WTC11 (cell line): Measurements from ENCODE around the gene ABCA12. TPM values are rescaled to one million over a fixed set of nuclear protein-coding genes. Genes with fewer than 3 reads are reported as not detected.

Source experiments
- ATAC-seq: fragments of 200-7000 bp; cut with Tn5 transposase; 2 replicates; pipeline ENCODE4 v1.10.0; 2021; ENCODE audit warnings: mild to moderate bottlenecking, moderate library complexity
- CTCF ChIA-PET: fragments of 300-600 bp; sonication (Branson Sonifier 250); formaldehyde crosslinking; loops from one replicate; lab custom pipeline; 2021; ENCODE audit warnings: antibody characterized with exemption; lab: Charles Lee
- POLR2A ChIA-PET: fragments of 350-600 bp; sonication (Branson Sonifier 250); formaldehyde crosslinking; loops from one replicate; lab custom pipeline; 2021; ENCODE audit warnings: antibody characterized with exemption; lab: Charles Lee
- DNase-seq: peaks from one replicate; pipeline ENCODE4 v3.0.0; 2021; ENCODE audit warnings: low spot score
- H3K27ac Mint-ChIP-seq: 2 replicates; pipeline ENCODE4 v1.8.0; 2021; ENCODE audit warnings: mixed read lengths
- H3K27me3 Mint-ChIP-seq: 2 replicates; pipeline ENCODE4 v1.8.0; 2021; ENCODE audit warnings: low read depth, mild to moderate bottlenecking, moderate library complexity, mixed read lengths
- H3K36me3 Mint-ChIP-seq: 2 replicates; pipeline ENCODE4 v1.8.0; 2021; ENCODE audit warnings: mixed read lengths
- H3K4me1 Mint-ChIP-seq: 2 replicates; pipeline ENCODE4 v1.8.0; 2022; ENCODE audit warnings: mixed read lengths
- H3K4me3 Mint-ChIP-seq: 2 replicates; pipeline ENCODE4 v1.8.0; 2021; ENCODE audit warnings: mild to moderate bottlenecking, moderate library complexity, mixed read lengths
- H3K9me3 Mint-ChIP-seq: 2 replicates; pipeline ENCODE4 v1.8.0; 2021; ENCODE audit warnings: mixed read lengths
- CBFB ChIP-seq: sonication (generic); formaldehyde crosslinking; IDR thresholded peaks from 2 replicates; pipeline ENCODE4 v1.8.1; 2022; ENCODE audit warnings: mild to moderate bottlenecking, low read depth, missing genetic modification reagents
- EMX1 ChIP-seq: fragments of 250-450 bp; sonication (Bioruptor Pico); IDR thresholded peaks from 2 replicates; pipeline ENCODE4 v1.8.0; 2021; ENCODE audit warnings: mild to moderate bottlenecking
- FOXK1 ChIP-seq: sonication (generic); formaldehyde crosslinking; IDR thresholded peaks from 2 replicates; pipeline ENCODE4 v1.8.0; 2022; ENCODE audit warnings: mild to moderate bottlenecking, moderate library complexity, missing genetic modification reagents
- OVOL2 ChIP-seq: fragments of 250-450 bp; sonication (Bioruptor Pico); IDR thresholded peaks from 2 replicates; pipeline ENCODE4 v1.9.0; 2021; ENCODE audit warnings: mild to moderate bottlenecking, borderline replicate concordance
- SP1 ChIP-seq: sonication (generic); formaldehyde crosslinking; conservative IDR thresholded peaks from 2 replicates; pipeline ENCODE4 v1.8.1; 2022; ENCODE audit warnings: missing genetic modification reagents
- TCF7 ChIP-seq: sonication (generic); formaldehyde crosslinking; IDR thresholded peaks from 2 replicates; pipeline ENCODE4 v1.8.0; 2022; ENCODE audit warnings: mild to moderate bottlenecking, low read depth, missing genetic modification reagents, moderate library complexity
- TEAD4 ChIP-seq: sonication (generic); formaldehyde crosslinking; IDR thresholded peaks from 2 replicates; pipeline ENCODE4 v1.8.0; 2022; ENCODE audit warnings: mild to moderate bottlenecking, missing genetic modification reagents
- total RNA-seq: library from RNA; stranded (reverse); gene quantifications from 3 replicates; pipeline ENCODE4 v1.2.3, GENCODE V29; 2021
- TF ChIP-seq, protein P1 (sequence below): fragments of 250-450 bp; sonication (Bioruptor Pico); conservative IDR thresholded peaks from 2 replicates; pipeline ENCODE4 v1.9.0; 2021; ENCODE audit warnings: mild to moderate bottlenecking
- TF ChIP-seq, protein P2 (sequence below): sonication (generic); formaldehyde crosslinking; IDR thresholded peaks from 2 replicates; pipeline ENCODE4 v1.8.1; 2023; ENCODE audit warnings: mild to moderate bottlenecking, missing genetic modification reagents
- TF ChIP-seq, protein P3 (sequence below): fragments of 250-450 bp; sonication (Bioruptor Pico); IDR thresholded peaks from 2 replicates; pipeline ENCODE4 v2.1.2; 2022; ENCODE audit warnings: mild to moderate bottlenecking, moderate library complexity
- TF ChIP-seq, protein P4 (sequence below): sonication (generic); formaldehyde crosslinking; IDR thresholded peaks from 2 replicates; pipeline ENCODE4 v1.8.0; 2022; ENCODE audit warnings: missing genetic modification reagents
- TF ChIP-seq, protein P5 (sequence below): sonication (generic); formaldehyde crosslinking; conservative IDR thresholded peaks from 2 replicates; pipeline ENCODE4 v1.8.1; 2022; ENCODE audit warnings: mild to moderate bottlenecking, missing genetic modification reagents
- TF ChIP-seq, protein P6 (sequence below): sonication (generic); formaldehyde crosslinking; IDR thresholded peaks from 2 replicates; pipeline ENCODE4 v1.8.1; 2023; ENCODE audit warnings: mild to moderate bottlenecking, missing genetic modification reagents, moderate library complexity
- TF ChIP-seq, protein P7 (sequence below): sonication (generic); formaldehyde crosslinking; IDR thresholded peaks from 2 replicates; pipeline ENCODE4 v1.8.0; 2022; ENCODE audit warnings: mild to moderate bottlenecking, missing genetic modification reagents
- TF ChIP-seq, protein P8 (sequence below): sonication (generic); formaldehyde crosslinking; IDR thresholded peaks from 2 replicates; pipeline ENCODE4 v1.8.1; 2023; ENCODE audit warnings: mild to moderate bottlenecking, missing genetic modification reagents, borderline replicate concordance
- TF ChIP-seq, protein P9 (sequence below): fragments of 250-450 bp; sonication (Bioruptor Pico); IDR thresholded peaks from 2 replicates; pipeline ENCODE4 v1.8.0; 2021; ENCODE audit warnings: mild to moderate bottlenecking

The ABCA12 gene
- total RNA-seq, 1 experiment from 2014 or later, result 0.04 TPM

DNA sequence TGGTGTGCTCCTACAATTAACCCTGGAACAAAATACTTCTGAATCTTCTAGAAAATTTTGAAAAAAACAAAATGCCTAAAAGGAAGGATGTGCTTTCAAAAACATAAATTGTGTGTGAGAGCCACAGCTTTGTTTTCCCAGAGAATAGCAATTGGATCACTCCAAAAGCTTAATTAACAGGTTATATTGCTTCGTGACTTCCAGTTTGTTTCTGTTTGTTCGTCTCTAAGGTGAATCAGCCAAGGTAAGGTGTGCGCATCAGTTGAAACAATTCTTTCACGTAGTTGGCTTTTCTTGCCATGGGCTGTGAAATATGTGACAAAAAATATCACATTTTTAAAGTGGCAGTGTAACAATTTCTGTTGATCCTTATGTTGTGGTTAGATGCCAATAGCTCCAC is 238.7 kb downstream of the ABCA12 start (continued):
- TF ChIP-seq, protein P1, sequence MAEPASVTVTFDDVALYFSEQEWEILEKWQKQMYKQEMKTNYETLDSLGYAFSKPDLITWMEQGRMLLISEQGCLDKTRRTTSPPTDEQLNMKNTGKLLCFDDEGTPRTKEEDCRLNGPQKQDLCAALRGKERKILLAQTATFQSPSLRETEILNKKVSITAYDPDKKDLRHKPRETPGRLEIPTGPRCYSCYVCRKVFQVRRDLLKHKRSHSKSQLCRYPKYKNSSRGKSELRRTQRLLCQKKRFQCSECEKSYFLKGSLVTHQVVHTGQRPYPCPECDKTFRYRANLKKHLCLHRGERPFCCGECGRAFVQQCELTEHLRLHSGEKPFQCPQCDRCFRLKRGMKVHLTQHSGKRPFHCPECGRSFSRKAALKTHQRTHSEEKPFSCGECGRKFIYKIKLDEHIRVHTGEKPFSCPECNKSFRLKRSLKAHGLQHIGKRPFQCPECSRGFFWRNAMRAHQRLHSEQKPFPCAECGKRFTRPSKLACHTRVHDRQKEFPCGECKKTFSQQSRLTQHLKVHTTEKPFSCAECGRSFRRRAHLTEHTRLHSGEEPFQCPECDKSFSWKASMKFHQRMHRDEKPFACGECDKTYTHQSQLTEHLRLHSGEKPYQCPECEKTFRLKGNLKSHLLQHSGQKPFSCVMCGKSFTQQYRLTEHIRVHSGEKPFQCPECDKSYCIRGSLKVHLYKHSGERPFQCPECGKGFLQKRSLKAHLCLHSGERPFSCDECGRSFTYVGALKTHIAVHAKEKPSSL (CRISPR knock-in tag), result no peak
- TF ChIP-seq SP1 (no peak), TEAD4 (CRISPR knock-in tag) (no peak), OVOL2 (CRISPR knock-in tag) (no peak)
- TF ChIP-seq, protein P2, sequence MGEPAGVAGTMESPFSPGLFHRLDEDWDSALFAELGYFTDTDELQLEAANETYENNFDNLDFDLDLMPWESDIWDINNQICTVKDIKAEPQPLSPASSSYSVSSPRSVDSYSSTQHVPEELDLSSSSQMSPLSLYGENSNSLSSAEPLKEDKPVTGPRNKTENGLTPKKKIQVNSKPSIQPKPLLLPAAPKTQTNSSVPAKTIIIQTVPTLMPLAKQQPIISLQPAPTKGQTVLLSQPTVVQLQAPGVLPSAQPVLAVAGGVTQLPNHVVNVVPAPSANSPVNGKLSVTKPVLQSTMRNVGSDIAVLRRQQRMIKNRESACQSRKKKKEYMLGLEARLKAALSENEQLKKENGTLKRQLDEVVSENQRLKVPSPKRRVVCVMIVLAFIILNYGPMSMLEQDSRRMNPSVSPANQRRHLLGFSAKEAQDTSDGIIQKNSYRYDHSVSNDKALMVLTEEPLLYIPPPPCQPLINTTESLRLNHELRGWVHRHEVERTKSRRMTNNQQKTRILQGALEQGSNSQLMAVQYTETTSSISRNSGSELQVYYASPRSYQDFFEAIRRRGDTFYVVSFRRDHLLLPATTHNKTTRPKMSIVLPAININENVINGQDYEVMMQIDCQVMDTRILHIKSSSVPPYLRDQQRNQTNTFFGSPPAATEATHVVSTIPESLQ (CRISPR knock-in tag), result no peak
- TF ChIP-seq, protein P3, sequence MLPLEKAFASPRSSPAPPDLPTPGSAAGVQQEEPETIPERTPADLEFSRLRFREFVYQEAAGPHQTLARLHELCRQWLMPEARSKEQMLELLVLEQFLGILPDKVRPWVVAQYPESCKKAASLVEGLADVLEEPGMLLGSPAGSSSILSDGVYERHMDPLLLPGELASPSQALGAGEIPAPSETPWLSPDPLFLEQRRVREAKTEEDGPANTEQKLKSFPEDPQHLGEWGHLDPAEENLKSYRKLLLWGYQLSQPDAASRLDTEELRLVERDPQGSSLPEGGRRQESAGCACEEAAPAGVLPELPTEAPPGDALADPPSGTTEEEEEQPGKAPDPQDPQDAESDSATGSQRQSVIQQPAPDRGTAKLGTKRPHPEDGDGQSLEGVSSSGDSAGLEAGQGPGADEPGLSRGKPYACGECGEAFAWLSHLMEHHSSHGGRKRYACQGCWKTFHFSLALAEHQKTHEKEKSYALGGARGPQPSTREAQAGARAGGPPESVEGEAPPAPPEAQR (CRISPR knock-in tag), result no peak
- TF ChIP-seq, protein P4, sequence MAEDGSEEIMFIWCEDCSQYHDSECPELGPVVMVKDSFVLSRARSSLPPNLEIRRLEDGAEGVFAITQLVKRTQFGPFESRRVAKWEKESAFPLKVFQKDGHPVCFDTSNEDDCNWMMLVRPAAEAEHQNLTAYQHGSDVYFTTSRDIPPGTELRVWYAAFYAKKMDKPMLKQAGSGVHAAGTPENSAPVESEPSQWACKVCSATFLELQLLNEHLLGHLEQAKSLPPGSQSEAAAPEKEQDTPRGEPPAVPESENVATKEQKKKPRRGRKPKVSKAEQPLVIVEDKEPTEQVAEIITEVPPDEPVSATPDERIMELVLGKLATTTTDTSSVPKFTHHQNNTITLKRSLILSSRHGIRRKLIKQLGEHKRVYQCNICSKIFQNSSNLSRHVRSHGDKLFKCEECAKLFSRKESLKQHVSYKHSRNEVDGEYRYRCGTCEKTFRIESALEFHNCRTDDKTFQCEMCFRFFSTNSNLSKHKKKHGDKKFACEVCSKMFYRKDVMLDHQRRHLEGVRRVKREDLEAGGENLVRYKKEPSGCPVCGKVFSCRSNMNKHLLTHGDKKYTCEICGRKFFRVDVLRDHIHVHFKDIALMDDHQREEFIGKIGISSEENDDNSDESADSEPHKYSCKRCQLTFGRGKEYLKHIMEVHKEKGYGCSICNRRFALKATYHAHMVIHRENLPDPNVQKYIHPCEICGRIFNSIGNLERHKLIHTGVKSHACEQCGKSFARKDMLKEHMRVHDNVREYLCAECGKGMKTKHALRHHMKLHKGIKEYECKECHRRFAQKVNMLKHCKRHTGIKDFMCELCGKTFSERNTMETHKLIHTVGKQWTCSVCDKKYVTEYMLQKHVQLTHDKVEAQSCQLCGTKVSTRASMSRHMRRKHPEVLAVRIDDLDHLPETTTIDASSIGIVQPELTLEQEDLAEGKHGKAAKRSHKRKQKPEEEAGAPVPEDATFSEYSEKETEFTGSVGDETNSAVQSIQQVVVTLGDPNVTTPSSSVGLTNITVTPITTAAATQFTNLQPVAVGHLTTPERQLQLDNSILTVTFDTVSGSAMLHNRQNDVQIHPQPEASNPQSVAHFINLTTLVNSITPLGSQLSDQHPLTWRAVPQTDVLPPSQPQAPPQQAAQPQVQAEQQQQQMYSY, result no peak
- TF ChIP-seq, protein P5, sequence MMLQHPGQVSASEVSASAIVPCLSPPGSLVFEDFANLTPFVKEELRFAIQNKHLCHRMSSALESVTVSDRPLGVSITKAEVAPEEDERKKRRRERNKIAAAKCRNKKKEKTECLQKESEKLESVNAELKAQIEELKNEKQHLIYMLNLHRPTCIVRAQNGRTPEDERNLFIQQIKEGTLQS, result no peak
- TF ChIP-seq, all 79 proteins: peak for 0

DNA sequence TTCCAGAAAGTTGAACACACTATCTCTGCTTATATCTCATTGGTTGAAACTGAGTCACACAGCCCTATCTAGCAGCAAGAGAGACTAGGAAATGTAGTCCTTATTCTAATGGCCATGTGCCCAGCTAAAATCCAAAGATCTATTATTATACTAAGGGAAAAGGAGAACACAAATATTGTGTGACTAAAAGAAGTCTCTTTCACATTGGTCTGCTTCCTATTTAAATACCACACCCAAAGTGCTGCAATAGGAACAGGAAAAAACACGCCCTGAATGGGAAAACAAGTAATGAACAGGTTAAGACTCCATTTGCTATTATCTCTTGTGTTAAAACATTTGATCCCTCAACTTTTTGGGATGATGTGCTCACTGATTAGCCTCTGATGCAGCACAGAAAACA is 242.2 kb downstream of the ABCA12 start:
- H3K27ac Mint-ChIP-seq, result no peak overlapping the region
- POLR2A ChIA-PET, result no interaction called here
- H3K4me1 Mint-ChIP-seq, result peaks cover 2% of the 10 kb centered on the region; the same call in 1 of the 2 replicates
- no peak for DNase-seq
- CTCF ChIA-PET, result no interaction called here
- no peak overlapping the region for H3K4me3 Mint-ChIP-seq
- H3K9me3 Mint-ChIP-seq, result no peaks in the 10 kb centered on the region; the same call in 1 of the 2 replicates
- no peaks in the 10 kb centered on the region for H3K27me3 Mint-ChIP-seq
- no peak for ATAC-seq
- no peaks in the 10 kb centered on the region for H3K36me3 Mint-ChIP-seq
- TF ChIP-seq, protein P6, sequence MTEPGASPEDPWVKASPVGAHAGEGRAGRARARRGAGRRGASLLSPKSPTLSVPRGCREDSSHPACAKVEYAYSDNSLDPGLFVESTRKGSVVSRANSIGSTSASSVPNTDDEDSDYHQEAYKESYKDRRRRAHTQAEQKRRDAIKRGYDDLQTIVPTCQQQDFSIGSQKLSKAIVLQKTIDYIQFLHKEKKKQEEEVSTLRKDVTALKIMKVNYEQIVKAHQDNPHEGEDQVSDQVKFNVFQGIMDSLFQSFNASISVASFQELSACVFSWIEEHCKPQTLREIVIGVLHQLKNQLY (CRISPR knock-in tag), result no peak
- TF ChIP-seq, protein P7, sequence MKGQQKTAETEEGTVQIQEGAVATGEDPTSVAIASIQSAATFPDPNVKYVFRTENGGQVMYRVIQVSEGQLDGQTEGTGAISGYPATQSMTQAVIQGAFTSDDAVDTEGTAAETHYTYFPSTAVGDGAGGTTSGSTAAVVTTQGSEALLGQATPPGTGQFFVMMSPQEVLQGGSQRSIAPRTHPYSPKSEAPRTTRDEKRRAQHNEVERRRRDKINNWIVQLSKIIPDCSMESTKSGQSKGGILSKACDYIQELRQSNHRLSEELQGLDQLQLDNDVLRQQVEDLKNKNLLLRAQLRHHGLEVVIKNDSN (CRISPR knock-in tag), result no peak
- TF ChIP-seq, protein P8, sequence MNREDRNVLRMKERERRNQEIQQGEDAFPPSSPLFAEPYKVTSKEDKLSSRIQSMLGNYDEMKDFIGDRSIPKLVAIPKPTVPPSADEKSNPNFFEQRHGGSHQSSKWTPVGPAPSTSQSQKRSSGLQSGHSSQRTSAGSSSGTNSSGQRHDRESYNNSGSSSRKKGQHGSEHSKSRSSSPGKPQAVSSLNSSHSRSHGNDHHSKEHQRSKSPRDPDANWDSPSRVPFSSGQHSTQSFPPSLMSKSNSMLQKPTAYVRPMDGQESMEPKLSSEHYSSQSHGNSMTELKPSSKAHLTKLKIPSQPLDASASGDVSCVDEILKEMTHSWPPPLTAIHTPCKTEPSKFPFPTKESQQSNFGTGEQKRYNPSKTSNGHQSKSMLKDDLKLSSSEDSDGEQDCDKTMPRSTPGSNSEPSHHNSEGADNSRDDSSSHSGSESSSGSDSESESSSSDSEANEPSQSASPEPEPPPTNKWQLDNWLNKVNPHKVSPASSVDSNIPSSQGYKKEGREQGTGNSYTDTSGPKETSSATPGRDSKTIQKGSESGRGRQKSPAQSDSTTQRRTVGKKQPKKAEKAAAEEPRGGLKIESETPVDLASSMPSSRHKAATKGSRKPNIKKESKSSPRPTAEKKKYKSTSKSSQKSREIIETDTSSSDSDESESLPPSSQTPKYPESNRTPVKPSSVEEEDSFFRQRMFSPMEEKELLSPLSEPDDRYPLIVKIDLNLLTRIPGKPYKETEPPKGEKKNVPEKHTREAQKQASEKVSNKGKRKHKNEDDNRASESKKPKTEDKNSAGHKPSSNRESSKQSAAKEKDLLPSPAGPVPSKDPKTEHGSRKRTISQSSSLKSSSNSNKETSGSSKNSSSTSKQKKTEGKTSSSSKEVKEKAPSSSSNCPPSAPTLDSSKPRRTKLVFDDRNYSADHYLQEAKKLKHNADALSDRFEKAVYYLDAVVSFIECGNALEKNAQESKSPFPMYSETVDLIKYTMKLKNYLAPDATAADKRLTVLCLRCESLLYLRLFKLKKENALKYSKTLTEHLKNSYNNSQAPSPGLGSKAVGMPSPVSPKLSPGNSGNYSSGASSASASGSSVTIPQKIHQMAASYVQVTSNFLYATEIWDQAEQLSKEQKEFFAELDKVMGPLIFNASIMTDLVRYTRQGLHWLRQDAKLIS (CRISPR knock-in tag), result no peak
- TF ChIP-seq EMX1 (CRISPR knock-in tag) (no peak), FOXK1 (no peak), CBFB (CRISPR knock-in tag) (no peak), TCF7 (CRISPR knock-in tag) (no peak)
- TF ChIP-seq, protein P9, sequence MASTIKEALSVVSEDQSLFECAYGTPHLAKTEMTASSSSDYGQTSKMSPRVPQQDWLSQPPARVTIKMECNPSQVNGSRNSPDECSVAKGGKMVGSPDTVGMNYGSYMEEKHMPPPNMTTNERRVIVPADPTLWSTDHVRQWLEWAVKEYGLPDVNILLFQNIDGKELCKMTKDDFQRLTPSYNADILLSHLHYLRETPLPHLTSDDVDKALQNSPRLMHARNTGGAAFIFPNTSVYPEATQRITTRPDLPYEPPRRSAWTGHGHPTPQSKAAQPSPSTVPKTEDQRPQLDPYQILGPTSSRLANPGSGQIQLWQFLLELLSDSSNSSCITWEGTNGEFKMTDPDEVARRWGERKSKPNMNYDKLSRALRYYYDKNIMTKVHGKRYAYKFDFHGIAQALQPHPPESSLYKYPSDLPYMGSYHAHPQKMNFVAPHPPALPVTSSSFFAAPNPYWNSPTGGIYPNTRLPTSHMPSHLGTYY, result no peak
